Measurements from ENCODE around the gene NAIF1.

Gene NAIF1

GRCh38 chr9:128102196-128102595, 35.1 kb upstream of the NAIF1 start:
- no peak for DNase-seq

DNA sequence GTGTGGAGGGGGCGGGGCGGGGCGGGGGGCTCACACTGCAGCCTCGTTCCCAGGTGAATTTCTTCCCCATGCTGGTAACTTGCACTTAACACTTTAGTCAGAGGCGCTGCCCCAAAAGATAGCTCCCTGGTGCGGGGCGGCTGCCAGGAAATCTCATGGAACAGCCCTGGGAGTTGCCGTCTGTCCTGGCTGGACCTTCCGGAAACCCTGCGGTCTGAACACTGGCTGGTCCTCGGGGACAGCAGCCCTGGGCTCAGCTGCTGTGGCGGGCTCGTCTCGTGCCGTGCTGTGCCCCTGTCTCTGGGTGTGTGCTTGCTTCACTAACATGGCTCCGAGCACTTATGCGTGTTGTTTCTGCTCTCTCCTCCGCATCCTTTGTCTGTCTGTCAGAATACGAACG, 34.6 kb upstream of the NAIF1 start:
- DNase-seq: no peak

DNA sequence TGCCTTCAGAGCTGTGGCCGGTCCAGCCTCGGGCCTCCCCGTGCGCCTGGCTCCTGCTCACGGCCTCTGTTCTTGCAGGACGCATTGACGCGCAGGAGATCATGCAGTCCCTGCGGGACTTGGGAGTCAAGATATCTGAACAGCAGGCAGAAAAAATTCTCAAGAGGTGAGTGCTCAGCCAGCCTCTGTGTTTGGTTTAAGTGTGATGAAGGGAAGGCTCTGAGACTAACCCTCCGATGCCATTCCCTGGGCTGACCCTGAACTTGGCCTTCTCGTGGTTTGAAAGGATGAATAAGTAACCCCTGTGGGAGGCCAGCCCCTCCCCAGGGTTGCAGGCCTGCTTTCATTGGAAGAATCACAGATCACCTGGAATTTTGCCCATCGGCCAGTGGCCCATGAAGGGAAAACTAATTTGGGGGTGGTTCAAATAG, 34.1 kb upstream of the NAIF1 start:
- no peak for DNase-seq

DNA sequence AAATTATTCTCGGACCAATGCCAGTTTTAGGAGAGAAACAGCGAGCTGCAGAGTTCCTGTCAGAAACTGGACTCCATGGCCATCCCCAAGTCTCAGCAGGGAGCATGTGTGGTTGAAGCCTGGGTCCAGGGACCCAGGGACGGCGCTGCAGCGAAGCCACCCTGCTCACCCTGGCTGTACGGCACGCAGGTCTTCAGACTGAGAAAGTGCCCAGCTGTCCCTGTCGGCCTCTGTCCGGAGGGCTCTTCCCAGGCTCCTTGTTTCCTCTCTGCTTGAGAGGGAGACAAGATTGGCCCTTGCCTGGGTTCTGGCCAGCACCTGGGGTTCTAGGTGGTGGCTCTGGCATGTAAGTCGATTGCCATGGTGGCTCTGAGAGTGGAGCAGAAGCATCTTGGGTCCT, 33.5 kb upstream of the NAIF1 start:
- DNase-seq: no peak

- no peak for DNase-seq
Observed at GRCh38 chr9:128099932-128100491, 32.9 kb upstream of the NAIF1 start.

DNA sequence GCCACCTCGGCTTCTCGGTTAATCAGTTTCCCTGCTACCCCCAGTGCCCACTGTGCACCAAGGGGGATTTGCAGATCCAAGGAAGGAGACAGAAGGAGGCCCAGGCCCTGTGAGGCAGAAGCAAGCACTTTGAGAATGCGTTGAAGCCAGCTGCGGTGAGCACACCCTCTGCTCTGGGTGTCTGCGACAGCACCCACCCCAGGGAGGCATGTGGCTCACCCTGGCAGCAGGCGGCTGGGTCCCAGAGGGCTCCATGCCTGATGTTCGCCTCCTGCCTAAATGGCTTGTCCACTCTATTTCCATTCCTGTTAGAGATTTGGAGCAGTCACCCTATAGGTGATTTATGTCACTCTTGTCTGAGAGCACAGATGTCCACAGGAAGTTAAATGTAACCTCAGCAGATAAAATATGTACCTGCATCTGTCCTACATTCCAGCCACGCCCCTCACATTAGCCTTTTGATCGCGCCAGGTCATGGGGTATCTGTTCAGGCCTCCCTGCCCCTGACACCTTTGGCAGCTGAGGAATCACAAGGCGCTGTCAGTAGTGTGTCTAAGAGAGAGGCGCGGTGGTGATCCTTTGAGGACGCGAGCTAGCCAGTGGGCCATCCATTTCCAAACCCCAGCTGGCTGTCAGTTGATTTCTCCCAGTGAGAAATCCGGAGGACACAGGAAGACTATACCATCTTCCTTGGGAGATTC, 32.3 kb upstream of the NAIF1 start:
- DNase-seq: no peak

DNA sequence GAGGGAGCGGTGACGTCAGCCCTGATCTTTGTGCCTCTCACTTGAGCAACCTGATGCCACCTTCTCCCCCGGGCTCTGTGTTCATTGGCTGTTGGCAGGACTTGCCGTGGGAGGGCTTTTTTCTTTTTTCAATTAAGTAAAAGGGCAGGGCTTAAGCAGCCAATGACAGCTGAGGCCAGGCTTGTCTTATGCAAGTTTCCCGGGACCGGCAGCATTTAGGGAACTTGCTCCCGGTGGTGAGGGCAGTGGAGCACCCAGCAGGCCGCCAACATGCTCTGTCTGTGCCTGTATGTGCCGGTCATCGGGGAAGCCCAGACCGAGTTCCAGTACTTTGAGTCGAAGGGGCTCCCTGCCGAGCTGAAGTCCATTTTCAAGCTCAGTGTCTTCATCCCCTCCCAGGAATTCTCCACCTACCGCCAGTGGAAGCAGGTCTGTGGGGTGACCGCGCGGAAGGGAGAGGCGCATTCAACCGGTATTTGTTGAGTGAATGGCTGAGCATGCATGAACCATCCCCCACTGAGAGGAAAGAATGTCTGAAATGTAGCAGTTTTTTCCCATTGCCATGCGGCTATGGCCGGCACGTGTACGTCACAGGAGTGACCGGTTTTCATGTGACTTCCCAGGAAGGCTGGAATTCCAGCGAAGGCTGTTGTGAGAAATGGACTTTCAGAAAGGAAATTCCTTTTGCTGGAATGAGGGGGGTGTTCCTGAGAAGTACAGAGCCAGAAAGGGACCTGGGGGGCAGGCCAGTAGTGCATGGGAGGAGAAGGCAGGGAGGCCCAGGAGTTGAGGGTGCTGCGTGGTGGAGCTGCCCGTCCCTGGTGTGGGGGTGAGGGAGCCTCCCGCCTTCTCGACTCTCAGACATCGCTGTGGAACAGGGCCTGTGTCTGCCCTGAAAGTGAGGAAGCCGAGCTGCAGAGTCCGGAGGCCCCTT, 31.4 kb upstream of the NAIF1 start:
- peak; percentile 81 for DNase-seq

DNA sequence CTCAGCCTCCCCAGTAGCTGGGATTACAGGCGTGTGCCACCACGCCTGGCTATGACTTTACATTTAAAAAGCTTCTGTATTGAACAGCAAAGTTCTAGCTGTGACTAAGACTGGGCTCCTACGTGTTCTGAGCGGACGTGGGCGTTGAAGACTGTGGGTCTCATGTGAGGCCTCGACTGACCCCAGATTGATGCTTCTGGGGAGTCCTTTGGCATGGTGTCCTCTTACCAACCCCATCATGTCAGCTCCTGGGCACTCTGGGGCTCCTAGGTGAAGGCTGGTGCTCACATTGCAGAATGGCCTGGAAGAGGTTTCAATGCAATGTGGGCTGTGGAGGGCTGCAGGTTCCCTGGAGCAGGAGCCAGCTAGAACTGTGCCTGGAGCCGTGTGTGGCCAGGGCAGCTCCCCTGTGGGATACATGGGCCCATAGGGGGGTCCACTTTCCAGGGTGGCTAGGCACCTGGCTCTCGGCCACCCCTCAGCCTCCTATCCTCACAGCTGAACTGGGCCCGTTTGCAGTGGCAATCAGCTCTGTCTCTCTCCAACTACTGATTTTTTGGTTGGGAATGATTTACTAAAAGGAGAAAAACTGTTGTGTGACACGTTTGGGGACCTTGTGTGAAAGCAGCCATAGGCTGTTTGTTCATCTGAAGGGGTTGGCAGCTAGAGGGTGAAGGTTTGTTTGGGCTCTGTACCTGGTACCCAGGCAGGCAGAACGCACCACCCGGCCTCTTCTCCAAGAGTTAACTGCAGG, 30.6 kb upstream of the NAIF1 start:
- no peak for DNase-seq

DNA sequence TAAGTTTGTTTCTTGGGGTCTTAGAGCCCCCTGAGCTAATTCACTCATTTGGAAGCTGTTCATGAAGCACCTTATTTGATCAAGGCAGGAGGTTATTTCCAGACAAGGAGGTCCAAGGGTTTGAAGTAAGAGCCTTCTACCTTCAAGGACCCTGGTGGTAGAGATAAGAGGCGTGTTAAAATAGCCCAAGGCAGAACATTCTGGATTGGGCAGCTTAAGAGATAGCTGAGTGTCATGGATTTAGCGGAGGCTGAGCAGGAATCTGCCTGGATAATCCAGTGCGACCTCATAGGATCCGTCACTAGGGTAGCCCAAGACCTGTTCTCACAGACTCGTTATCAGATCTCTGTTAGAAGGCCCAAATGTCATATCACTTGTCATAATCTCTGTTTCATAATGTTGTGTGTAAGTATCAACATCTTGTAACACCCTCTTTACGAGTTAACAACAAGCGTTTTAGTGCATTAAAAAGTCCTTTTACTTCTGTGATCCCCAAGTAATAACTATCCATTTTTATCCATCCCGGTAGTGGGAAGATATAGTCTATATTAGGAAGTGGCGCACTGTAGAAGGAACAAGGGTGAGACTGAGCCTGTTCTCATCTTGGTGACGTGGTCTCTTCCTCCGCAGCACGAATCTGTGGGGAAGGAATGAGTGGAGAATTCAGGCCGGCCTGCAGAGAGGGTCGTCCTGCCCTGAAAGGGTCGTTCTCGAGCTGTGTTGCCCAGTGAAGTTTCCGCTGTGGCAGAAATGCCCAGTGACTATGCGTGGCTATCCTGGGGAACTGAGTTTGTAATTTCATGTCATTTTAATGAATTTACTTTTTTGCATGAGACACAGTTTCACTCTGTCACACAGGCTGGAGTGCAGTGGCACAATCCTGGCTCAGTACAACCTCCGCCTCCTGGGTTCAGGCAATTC, 29.8 kb upstream of the NAIF1 start:
- DNase-seq: no peak

DNA sequence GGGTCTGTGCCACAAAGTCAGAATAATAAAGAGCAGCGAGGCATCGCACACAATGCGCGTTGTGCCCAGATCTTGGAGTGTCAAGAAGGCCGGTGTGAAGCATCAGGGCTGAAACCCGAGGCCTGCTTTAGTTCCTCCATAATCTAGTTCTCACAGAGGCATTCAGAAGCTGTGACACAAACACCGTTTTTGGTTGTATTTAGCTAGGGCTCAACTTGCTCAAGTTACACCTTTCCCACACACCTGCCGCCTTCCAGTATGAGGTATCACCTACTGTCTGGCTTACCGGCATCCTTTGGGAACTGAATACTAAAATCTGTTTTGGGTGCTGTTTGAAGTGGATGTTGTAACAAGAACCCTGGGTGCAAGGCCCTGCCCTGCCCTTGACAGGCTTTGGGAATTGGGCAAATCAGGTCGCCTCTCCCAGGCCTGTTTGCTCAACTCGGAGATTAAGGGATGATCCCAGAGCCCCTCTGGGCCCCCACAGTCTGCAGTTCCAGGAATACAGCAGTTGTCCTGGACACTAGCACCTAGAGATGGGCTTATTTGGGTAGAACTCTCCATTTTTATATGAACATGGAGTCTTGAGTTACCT, 27.9 kb upstream of the NAIF1 start:
- DNase-seq: no peak

- DNase-seq: peak; percentile 91
Observed at GRCh38 chr9:128094166-128094949, 27.2 kb upstream of the NAIF1 start.

DNA sequence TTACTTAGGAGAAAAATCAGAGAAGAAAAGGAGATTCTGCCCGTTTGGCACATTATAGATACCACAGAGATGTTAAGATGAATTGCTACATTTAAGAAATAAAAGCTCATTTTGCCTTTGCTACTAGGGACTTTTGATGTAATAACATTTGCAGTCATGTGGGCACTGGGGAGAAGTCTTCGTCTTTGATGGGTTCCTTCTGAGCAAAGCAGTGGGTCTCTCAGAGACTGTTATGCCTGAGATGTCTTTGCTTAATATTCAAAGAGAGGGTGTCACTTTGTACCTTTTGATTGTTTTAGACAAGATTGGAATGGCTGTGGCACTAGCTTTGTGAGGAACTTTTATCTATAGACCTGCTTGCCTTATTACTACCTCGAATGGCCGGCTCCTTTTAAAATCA, 25.9 kb upstream of the NAIF1 start:
- no peak for DNase-seq

DNA sequence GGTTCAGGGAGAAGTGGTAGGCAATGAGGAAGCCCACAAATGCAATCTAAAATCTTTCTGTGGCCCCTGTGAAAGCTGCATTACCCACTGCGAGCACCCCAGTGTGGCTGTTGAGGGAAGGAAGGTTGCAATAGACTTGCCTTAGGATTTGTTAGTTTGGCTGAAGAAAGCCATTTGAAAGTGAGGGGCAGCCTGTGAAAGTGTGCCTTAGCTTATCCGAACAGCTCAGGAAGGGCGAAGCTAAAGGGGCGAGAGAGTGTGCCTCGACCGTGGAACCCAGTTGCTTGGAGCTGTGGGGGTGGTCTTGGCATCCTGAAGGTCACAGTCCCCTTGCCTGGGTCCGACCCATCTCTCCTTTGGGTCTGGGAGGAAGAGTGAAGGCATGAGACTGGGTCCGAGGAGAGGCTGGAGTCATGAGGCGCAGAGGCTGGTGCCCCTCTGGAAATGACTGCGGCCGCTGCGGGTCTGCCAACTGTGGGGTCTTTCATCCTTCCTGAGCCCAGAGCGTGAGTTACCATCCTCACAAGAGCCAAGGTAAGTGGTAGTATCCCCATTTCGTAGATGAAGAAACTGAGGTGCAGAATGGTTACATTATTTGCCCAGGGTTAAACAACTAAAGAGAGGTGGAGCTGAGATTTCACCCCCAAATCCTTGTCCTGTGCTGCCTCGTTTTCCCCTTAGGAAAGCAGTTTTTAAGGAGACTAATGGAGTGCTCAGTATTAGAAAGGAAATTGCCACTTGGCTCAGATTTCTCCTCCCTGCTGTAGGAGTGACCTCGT, 25.3 kb upstream of the NAIF1 start:
- DNase-seq: no peak

DNA sequence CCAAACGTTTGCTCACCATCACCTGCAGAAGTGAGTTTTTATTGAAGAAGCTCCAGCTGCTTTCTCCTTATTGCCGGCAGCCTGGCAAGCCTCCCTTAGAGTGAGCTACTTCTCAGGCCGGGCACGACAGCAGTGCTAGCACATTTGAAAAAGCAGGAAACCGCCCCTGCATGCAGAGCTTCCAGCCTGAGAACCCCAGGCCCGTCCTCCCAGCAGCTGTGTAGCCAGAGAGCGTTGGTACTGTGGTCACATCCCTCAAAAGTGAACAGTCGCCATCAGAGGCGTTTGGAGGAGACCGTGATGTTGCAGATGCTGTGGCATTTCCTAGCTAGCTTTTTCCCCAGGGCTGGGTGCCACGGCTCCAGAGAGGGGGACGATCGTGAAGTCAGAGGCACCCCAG, 24.5 kb upstream of the NAIF1 start:
- no peak for DNase-seq

DNA sequence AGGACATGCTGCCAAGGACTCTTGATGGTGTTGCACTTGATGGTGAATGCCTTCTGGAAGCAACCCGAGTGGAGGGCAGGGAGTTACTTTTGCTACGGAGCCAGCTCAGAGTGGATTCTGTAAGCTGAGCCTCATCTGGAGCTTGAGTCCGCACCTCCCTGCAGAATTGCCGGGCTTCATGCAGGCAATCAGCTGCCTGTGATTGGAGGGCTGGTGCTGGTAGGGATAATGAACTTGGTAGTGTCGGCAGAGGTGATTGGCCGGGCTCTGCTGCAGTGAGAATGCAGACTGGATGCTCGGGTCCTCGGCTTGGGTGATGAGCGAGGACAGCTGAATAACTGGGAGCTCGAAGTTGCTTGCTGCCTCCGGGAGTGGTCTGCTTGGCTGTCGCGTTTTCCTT, 24.0 kb upstream of the NAIF1 start:
- peak; percentile 91 for DNase-seq

GRCh38 chr9:128089299-128089698, 22.2 kb upstream of the NAIF1 start:
- no peak for DNase-seq

DNA sequence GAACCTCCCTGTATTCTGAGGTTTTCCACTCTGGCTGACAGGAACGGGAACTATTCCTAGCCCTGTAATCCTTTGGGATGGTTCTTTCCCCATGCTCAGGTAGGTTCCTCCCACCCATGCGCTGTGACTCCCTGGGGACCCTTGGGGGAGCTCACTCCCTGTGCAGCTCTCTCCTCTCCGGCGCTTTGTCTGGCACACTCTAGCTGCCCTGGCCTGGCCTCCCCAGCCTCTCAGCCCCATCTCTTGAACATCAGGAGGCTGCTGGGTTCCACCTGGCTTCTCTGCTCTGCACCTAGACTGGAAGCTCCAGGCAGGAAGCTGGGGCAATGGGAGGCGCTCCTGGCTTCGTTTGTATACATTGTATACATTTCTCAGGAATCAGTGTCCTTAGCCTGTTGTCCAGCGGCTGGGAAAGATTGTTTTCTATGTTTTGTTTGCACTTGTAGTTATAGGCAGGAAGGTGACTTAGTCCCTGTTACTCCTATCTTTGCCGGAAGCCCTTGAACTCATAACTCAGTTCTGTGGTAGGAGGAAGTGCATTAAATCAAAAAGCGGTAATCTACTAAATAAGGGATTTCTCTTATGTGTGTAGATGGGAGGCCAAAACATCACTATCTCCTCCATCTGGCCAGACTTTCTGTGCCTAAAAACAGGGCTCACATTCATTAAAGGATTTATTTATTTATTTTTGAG, 21.3 kb upstream of the NAIF1 start:
- no peak for DNase-seq

GRCh38 chr9:128087262-128087661, 20.1 kb upstream of the NAIF1 start:
- DNase-seq: no peak

- DNase-seq: no peak
Observed at GRCh38 chr9:128085943-128086342, 18.8 kb upstream of the NAIF1 start.
